Measurements from ENCODE around the gene TNNT1.

TNNT1 gene

DNA sequence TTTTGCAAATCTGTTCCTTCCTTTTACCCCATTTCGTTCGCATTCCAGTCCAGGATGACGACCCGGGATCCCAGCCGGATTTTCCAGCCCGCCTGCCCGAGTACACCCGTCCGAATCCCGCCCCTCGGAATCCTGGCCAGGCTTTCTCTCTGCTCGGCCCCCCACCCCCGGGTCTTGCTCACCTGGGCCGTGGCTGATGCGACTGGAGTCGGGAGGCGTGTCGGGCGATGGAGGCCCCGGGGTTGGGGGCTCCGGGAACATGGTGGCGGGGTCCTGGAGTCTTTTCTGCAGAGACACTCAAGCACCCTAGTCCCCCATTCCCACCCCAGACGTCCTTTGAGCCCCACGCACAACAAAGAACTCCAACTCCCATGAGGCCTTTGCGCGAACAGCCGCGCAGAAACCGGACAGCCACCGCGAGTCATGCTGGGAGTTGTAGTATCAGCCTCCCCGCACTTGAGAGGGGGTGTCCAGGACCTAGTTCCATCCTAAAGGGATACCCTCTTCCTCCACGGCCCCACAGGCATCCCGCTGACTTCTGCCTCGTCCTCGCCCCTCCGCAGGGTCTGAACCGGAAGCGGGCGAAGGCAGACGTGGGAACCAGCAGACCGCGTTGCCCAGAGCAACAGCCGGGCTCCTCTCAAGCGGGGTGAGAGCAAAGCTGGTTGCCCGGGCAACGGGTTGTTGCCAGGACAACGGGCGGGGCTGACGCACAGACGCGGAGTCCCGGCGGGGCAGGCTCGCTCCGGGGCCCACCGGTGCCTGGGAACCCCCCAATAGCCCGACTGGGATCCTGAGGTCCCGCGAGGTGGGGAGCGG is 30.0 kb upstream of the TNNT1 start:
- no peak overlapping the region for H3K9ac ChIP-seq (ENCODE audit: low read depth, low read length)
- H3K36me3 ChIP-seq (ENCODE audit: insufficient read depth, low read length), result no peaks in the 10 kb centered on the region
- TF ChIP-seq EZH2 (IDR thresholded peaks at IDR 0.05; ENCODE audit: borderline replicate concordance, low read depth, low read length, severe bottlenecking) (no peak), CTCF (IDR thresholded peaks at IDR 0.05; ENCODE audit: borderline replicate concordance, extremely low read depth, low read length, poor library complexity, severe bottlenecking) (no peak)
- no peaks in the 10 kb centered on the region for H3K79me2 ChIP-seq (ENCODE audit: insufficient read depth, low read length)
- peak overlapping the region in 1 of 2 experiments; percentile 38; a peak in 2 of 4 replicates for H3K4me3 ChIP-seq (ENCODE audit: low read depth in 1 of 2, low read length in 2 of 2)
- no peak overlapping the region for H2AFZ ChIP-seq (ENCODE audit: low read depth, low read length)
- no peak overlapping the region for H3K27ac ChIP-seq (ENCODE audit: low read length)
- peaks cover 26% of the 10 kb centered on the region for H4K20me1 ChIP-seq (ENCODE audit: insufficient read depth, low read length)
- DNase-seq (peak; percentile 97), ATAC-seq (ENCODE audit: insufficient read depth, low read depth) (peak; percentile 92)
- peak overlapping the region; percentile 60 for H3K4me2 ChIP-seq (ENCODE audit: insufficient read depth, low read length)
- no peaks in the 10 kb centered on the region for H3K9me3 ChIP-seq (ENCODE audit: insufficient read depth, low read length, severe bottlenecking)
- peaks cover 27% of the 10 kb centered on the region for H3K4me1 ChIP-seq (ENCODE audit: insufficient read depth, low read length)
- H3K27me3 ChIP-seq (ENCODE audit: insufficient read depth, low read length, poor library complexity), result peaks cover 8% of the 10 kb centered on the region

GRCh38 chr19:55176076-55176475 is 27.1 kb upstream of the TNNT1 start:
- Histone ChIP-seq H4K20me1 (ENCODE audit: insufficient read depth, low read length) (peaks cover 19% of the 10 kb centered on the region), H3K4me2 (ENCODE audit: insufficient read depth, low read length) (no peak overlapping the region), H3K79me2 (ENCODE audit: insufficient read depth, low read length) (no peaks in the 10 kb centered on the region), H3K4me3 (ENCODE audit: low read depth in 1 of 2, low read length in 2 of 2) (no peak overlapping the region), H3K9me3 (ENCODE audit: insufficient read depth, low read length, severe bottlenecking) (no peaks in the 10 kb centered on the region), H3K9ac (ENCODE audit: low read depth, low read length) (no peak overlapping the region), H2AFZ (ENCODE audit: low read depth, low read length) (no peak overlapping the region), H3K36me3 (ENCODE audit: insufficient read depth, low read length) (no peaks in the 10 kb centered on the region), H3K4me1 (ENCODE audit: insufficient read depth, low read length) (peaks cover 27% of the 10 kb centered on the region), H3K27me3 (ENCODE audit: insufficient read depth, low read length, poor library complexity) (peaks cover 15% of the 10 kb centered on the region), H3K27ac (ENCODE audit: low read length) (no peak overlapping the region)
- TF ChIP-seq CTCF (IDR thresholded peaks at IDR 0.05; ENCODE audit: borderline replicate concordance, extremely low read depth, low read length, poor library complexity, severe bottlenecking) (no peak), EZH2 (IDR thresholded peaks at IDR 0.05; ENCODE audit: borderline replicate concordance, low read depth, low read length, severe bottlenecking) (no peak)
- peak; percentile 17 for DNase-seq
- no peak for ATAC-seq (ENCODE audit: insufficient read depth, low read depth)

GRCh38 chr19:55175117-55175867 is 26.3 kb upstream of the TNNT1 start:
- TF ChIP-seq EZH2 (IDR thresholded peaks at IDR 0.05; ENCODE audit: borderline replicate concordance, low read depth, low read length, severe bottlenecking), result no peak
- no peak for TF ChIP-seq CTCF (IDR thresholded peaks at IDR 0.05; ENCODE audit: borderline replicate concordance, extremely low read depth, low read length, poor library complexity, severe bottlenecking)
- no peaks in the 10 kb centered on the region for H3K9me3 ChIP-seq (ENCODE audit: insufficient read depth, low read length, severe bottlenecking)
- no peak for ATAC-seq (ENCODE audit: insufficient read depth, low read depth)
- H2AFZ ChIP-seq (ENCODE audit: low read depth, low read length), result no peak overlapping the region
- no peak overlapping the region for H3K4me2 ChIP-seq (ENCODE audit: insufficient read depth, low read length)
- no peak overlapping the region for H3K27ac ChIP-seq (ENCODE audit: low read length)
- no peak overlapping the region for H3K9ac ChIP-seq (ENCODE audit: low read depth, low read length)
- H3K36me3 ChIP-seq (ENCODE audit: insufficient read depth, low read length), result no peaks in the 10 kb centered on the region
- no peaks in the 10 kb centered on the region for H3K79me2 ChIP-seq (ENCODE audit: insufficient read depth, low read length)
- peaks cover 24% of the 10 kb centered on the region for H3K4me1 ChIP-seq (ENCODE audit: insufficient read depth, low read length)
- H4K20me1 ChIP-seq (ENCODE audit: insufficient read depth, low read length), result peaks cover 11% of the 10 kb centered on the region
- peaks cover 7% of the 10 kb centered on the region for H3K27me3 ChIP-seq (ENCODE audit: insufficient read depth, low read length, poor library complexity)
- no peak overlapping the region for H3K4me3 ChIP-seq (ENCODE audit: low read depth in 1 of 2, low read length in 2 of 2)
- DNase-seq, result no peak
